IPS-15b (cell line): ENCODE measurements around the gene RBM20.
A peak's percentile ranks its signal among the peaks of the same experiment; 100 is the strongest.

Experiments
- H3K27me3 ChIP-seq: one replicate; pipeline ENCODE4 v1.6.1; 2013; ENCODE audit warnings: low read length; ENCODE audit not compliant: control insufficient read depth, insufficient read depth
- H3K36me3 ChIP-seq: one replicate; pipeline ENCODE4 v1.6.1; 2013; ENCODE audit warnings: low read length; ENCODE audit not compliant: control insufficient read depth, insufficient read depth
- H3K4me1 ChIP-seq: one replicate; pipeline ENCODE4 v1.6.1; 2013; ENCODE audit warnings: mild to moderate bottlenecking, low read length; ENCODE audit not compliant: control insufficient read depth, insufficient read depth
- H3K4me3 ChIP-seq: one replicate; pipeline ENCODE4 v1.5.1; 2013; ENCODE audit warnings: low read depth, low read length
- H3K9ac ChIP-seq: one replicate; pipeline ENCODE4 v1.6.1; 2013; ENCODE audit warnings: low read depth, mild to moderate bottlenecking, low read length
- H3K9me3 ChIP-seq: one replicate; pipeline ENCODE4 v1.6.1; 2013; ENCODE audit warnings: mild to moderate bottlenecking, low read length; ENCODE audit not compliant: control insufficient read depth, insufficient read depth

The RBM20 gene

GRCh38 chr10:110642204-110643034 is 1.7 kb upstream of the RBM20 start:
- H3K27me3 ChIP-seq, result peaks cover 53% of the 10 kb centered on the region
- H3K9ac ChIP-seq, result peak overlapping the region; percentile 3
- no peaks in the 10 kb centered on the region for H3K36me3 ChIP-seq
- peaks cover 23% of the 10 kb centered on the region for H3K4me1 ChIP-seq
- no peaks in the 10 kb centered on the region for H3K9me3 ChIP-seq
- peak overlapping the region; percentile 71 for H3K4me3 ChIP-seq

DNA sequence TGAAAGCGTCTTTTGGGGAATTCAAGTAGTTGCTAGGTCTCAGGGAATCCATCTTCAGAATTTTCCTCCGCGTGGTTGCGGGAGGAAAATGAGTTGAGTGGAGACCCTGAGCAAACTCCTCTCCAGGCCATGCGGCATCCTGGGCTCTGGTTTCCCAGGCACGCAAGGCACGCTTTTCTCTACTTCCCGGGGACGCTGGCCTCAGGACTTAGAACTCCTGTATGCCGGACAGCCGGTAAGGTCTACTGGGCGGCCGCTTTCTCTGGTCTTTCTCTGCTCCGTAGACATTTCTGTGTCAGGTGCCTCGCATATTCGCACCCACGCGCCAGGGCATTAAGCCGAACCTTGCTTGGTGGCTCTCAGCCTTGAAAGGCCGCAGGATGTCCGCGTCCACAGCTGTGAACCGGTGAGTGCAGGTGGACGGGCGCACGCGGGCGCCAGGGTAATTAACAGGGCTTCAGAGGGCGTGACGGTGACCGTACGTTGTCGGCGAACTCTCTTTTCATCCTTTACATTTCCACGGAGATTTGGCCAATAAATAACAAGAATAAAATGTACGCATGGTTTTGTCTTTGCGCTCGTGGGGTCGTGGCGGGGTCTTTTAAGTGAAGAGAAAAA is 992 bp upstream of the RBM20 start:
- Histone ChIP-seq H3K27me3 (peaks cover 54% of the 10 kb centered on the region), H3K36me3 (no peaks in the 10 kb centered on the region), H3K9ac (peak overlapping the region; percentile 3), H3K4me1 (peaks cover 20% of the 10 kb centered on the region), H3K9me3 (no peaks in the 10 kb centered on the region), H3K4me3 (peak overlapping the region; percentile 71)

DNA sequence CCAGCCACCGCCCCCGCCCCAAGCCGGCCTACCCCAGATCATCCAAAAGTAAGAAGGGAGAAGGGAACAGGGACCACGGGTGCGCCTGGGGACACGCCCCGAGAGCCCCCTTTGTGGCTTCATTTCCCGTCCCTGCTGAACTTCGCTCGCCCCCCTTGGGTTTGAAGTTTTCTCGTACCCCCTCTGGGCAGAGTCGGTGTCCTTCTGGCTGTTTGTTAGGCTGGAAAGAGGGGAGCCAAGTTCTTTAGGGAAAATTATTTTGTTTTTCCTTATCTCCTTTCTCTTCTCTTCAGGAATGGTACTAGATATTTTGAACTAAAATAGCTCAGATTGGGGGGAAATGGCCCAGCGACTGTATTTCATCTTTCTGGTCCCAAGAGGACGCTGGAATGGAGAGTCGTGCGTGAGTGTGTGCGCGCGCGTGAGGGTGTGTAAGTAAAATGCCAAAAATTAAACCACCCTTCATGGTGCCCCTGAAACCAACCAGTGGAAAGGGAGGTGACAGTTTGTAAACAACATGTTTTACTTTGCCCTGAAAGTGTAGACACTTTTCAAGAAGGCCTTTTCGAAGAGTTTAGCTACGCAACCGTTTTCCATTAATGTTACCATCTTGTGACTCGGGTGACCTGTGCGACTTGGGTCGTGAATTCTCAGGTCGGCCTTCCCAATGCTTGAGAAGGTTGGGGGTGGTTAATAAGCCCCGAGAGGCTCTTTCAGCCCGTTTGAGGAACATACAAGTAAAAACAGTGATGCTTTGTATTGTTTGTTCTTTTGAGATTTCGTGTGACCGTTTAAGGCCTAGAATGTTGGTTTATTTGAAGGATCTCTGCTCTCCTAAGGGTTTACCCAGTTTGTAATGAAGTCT is 694 bp downstream of the RBM20 start:
- no peaks in the 10 kb centered on the region for H3K36me3 ChIP-seq
- peak overlapping the region; percentile 71 for H3K4me3 ChIP-seq
- no peaks in the 10 kb centered on the region for H3K9me3 ChIP-seq
- H3K9ac ChIP-seq, result no peak overlapping the region
- peaks cover 23% of the 10 kb centered on the region for H3K4me1 ChIP-seq
- peaks cover 58% of the 10 kb centered on the region for H3K27me3 ChIP-seq

DNA sequence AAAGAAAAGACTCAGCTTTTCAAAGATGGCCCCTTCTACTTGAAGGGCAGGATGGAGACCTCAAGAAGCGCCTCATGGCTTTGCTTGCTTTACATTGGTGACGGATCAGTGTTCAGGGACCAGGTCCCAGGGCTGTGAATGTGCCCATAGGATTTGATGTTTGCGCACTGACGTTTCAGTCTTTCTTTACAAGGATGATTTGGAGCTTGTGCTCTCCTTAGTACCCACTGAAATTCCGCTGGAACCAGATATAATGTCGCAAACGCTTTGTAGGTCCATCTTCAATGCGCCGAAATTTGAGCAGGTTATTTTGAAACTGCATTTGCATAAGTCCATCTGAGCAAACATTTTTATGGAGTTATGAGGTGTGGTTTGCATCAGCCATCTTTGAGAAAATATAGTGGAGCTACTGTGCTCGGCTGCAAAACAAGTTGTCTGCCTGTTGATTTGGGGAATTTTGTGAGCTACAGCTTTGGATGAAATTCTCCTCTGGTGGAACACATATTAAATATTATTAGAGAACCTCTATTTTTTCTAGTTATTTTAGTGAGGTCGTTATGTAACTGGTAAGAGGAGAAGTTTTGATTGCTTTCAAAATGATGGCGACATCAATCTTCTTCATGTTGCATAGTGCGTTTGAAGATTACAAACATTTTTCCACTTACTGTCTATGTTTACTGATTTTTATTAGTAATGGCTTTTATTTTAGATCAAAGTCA is 2.4 kb downstream of the RBM20 start:
- H3K27me3 ChIP-seq, result peaks cover 57% of the 10 kb centered on the region
- H3K4me1 ChIP-seq, result peaks cover 15% of the 10 kb centered on the region
- H3K4me3 ChIP-seq, result no peak overlapping the region

GRCh38 chr10:110647136-110647430 is 2.9 kb downstream of the RBM20 start:
- peaks cover 10% of the 10 kb centered on the region for H3K4me1 ChIP-seq
- peaks cover 52% of the 10 kb centered on the region for H3K27me3 ChIP-seq
- H3K4me3 ChIP-seq, result no peak overlapping the region

More for the DNA sequence above, 2.4 kb downstream of the RBM20 start:
- H3K9me3 ChIP-seq, result no peaks in the 10 kb centered on the region
- no peak overlapping the region for H3K9ac ChIP-seq
- H3K36me3 ChIP-seq, result no peaks in the 10 kb centered on the region

DNA sequence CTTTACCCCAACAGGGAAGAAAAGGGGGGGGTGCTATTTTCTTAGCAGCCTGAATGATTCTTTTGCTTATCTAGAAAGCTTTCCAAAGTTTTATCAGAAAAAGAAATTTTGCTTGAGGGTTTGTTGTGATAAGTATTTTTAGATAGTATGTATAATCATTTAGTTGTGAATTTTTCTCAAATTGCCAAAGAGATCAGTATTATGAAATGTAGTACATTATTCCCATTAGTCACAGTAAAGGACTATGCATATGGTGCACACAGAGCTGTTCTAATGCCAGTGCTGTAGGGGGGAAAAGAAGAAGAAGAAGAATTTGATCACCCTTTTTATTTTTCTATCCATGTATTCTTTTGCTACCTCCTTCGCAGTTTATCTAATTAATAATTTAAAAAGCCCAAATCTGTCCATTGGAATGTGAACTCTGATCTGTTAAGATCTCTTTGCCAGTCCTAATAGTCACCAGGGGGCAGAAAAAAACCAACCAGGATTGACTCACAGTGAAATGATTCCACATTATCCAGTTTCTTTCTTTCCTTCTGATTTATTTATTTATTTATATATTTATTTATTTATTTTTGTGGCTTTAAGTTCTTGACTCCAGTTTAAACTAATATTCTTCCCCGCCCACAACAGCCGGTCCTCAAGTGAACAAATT is 4.7 kb downstream of the RBM20 start:
- no peak overlapping the region for H3K4me3 ChIP-seq
- H3K27me3 ChIP-seq, result peaks cover 35% of the 10 kb centered on the region
- H3K4me1 ChIP-seq, result peaks cover 2% of the 10 kb centered on the region
- H3K36me3 ChIP-seq, result no peaks in the 10 kb centered on the region
- no peaks in the 10 kb centered on the region for H3K9me3 ChIP-seq
- H3K9ac ChIP-seq, result no peak overlapping the region

More at GRCh38 chr10:110647136-110647430, 2.9 kb downstream of the RBM20 start:
- H3K9me3 ChIP-seq, result no peaks in the 10 kb centered on the region
- H3K9ac ChIP-seq, result no peak overlapping the region
- H3K36me3 ChIP-seq, result no peaks in the 10 kb centered on the region

DNA sequence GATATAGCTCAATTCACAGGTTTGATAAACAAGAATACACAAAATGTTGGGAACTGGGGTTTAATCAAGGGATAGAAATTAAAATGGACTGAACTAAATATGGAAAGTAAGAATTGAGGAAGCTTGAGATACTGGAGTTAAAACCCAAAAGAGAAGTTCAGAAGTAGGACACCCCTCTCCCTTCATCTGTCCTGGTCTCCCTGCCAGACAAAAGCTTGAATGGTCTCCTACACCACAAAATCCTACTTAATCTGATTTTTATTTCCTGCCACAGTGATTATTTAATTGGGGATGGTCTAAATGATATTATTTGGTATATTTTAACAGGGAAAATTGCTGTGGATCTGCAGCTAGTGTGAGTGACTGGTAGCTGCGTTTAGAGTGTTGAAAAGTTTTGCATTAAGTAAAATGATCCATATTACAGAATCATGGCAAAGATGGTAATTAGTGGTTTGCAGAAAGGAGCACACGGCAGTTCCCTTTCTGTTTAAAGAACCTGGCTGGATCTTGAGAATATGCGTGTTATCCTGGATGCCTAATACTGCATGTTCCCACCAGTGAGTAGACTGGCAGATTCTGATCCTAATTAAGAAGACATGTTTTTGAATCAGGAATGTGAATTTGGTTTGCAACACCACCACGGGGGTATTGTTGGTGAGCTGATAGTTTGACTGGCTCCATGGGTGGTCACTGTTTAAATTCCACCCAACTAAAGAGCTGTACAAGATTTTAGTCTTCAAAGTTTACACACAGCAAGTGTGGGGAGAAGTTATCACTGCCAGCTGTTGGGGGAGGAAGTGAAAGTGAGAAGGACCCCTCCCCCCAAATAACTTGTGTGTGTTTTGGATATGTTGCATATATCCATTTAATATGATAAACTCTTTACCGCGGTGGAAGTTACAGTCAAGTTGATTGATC is 5.5 kb downstream of the RBM20 start:
- H3K4me1 ChIP-seq, result peaks cover 2% of the 10 kb centered on the region
- no peak overlapping the region for H3K4me3 ChIP-seq
- H3K27me3 ChIP-seq, result peaks cover 31% of the 10 kb centered on the region
- H3K9me3 ChIP-seq, result no peaks in the 10 kb centered on the region
- no peaks in the 10 kb centered on the region for H3K36me3 ChIP-seq
- no peak overlapping the region for H3K9ac ChIP-seq

- H3K9ac ChIP-seq, result no peak overlapping the region
Observed at GRCh38 chr10:110650265-110650668, 6.1 kb downstream of the RBM20 start.

DNA sequence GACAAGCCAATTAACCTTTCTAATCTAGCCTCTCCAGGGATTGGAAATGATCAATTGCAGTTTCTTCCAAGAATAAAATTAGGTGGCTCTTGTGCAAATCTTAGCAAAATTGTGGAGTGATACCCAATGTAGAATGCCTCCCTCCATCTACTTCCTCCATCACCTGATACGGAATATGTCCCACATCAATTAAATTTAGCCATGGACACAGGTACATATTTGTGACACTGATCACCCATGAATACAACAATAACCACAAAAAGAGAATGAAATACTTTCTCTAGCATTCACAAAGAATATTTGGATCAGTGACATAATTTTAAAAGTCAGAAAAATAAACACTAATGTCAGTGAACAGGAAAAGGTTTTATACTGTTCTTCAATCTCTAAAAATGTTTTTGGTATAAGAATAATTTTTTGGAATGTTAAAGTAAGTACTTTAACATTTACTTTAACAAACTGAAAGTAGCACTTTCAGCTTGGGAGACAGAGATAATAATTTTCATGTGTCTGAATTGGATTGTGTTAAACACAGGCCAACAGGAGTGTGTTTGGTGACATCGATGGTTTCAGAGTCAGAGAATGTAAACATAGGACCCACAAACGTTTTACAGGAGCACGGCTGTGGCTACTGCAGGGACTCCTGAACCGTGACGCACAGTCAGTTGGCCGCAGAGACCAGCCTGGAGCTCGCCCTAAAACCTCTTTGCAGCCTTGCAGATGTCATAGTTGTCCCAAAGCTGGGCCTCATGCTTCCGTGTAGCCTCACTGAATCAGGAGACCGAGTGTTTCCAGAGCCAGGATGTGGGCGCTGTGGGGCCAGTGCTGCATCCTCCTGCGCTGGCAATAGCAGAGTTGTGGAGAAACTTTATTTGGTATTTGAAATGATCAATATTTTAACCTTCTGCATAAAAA is 7.2 kb downstream of the RBM20 start:
- Histone ChIP-seq H3K27me3 (peaks cover 14% of the 10 kb centered on the region), H3K4me3 (no peak overlapping the region), H3K9me3 (no peaks in the 10 kb centered on the region), H3K4me1 (peaks cover 2% of the 10 kb centered on the region), H3K9ac (no peak overlapping the region), H3K36me3 (no peaks in the 10 kb centered on the region)

More at GRCh38 chr10:110650265-110650668, 6.1 kb downstream of the RBM20 start:
- Histone ChIP-seq H3K36me3 (no peaks in the 10 kb centered on the region), H3K4me3 (no peak overlapping the region), H3K9me3 (no peaks in the 10 kb centered on the region), H3K27me3 (peaks cover 24% of the 10 kb centered on the region), H3K4me1 (peaks cover 2% of the 10 kb centered on the region)
